PC-9 (cell line): ENCODE results near the gene SHISAL1. TPM values are rescaled to one million over a fixed set of nuclear protein-coding genes. Genes with fewer than 3 reads are reported as not detected.

ENCODE experiments used
- BruUV-seq: library from RNA; stranded (reverse); fragments of 400-500 nt; replicated peaks from 2 replicates; lab custom pipeline; 2021; lab: Mats Ljungman, UMichigan
- CTCF ChIA-PET: fragments of 300-600 bp; sonication (Branson Sonifier 250); formaldehyde crosslinking; loops from one replicate; lab custom pipeline; 2022; ENCODE audit warnings: antibody characterized with exemption; lab: Charles Lee
- POLR2A ChIA-PET: fragments of 300-600 bp; sonication (Branson Sonifier 250); formaldehyde crosslinking; loops from one replicate; lab custom pipeline; 2022; ENCODE audit warnings: antibody characterized with exemption; ENCODE audit not compliant: unreplicated experiment; lab: Charles Lee
- DNase-seq, 2 experiments: peaks; one replicate each; pipeline versions ENCODE4 v3.0.0 to v3.0.0-alpha.2; 2015 to 2022; ENCODE audit warnings: mixed read lengths in 1 of 2
- H2AFZ ChIP-seq: fragments of 200-600 bp; sonication (generic); 2 replicates; pipeline ENCODE4 v1.8.1; 2017; ENCODE audit warnings: antibody characterized with exemption
- H3F3A ChIP-seq: fragments of 200-600 bp; sonication (generic); 2 replicates; pipeline ENCODE4 v1.8.1; 2017; ENCODE audit warnings: antibody characterized with exemption, mild to moderate bottlenecking, low read depth; ENCODE audit not compliant: insufficient read depth
- H3K27ac ChIP-seq: fragments of 200-600 bp; sonication (generic); 2 replicates; pipeline ENCODE4 v1.6.1; 2016; ENCODE audit warnings: mixed run types
- H3K27me3 ChIP-seq: fragments of 200-600 bp; sonication (generic); 2 replicates; pipeline ENCODE4 v1.6.1; 2016; ENCODE audit warnings: low read depth, mixed run types; ENCODE audit not compliant: insufficient read depth
- H3K36me3 ChIP-seq: fragments of 200-600 bp; sonication (generic); 2 replicates; pipeline ENCODE4 v1.6.1; 2016; ENCODE audit warnings: low read depth, mixed run types
- H3K4me1 ChIP-seq: fragments of 200-600 bp; sonication (generic); replicated peaks from 2 replicates; pipeline ENCODE4 v1.6.1; 2016; ENCODE audit warnings: mixed run types; ENCODE audit not compliant: insufficient read depth
- H3K4me2 ChIP-seq: fragments of 200-600 bp; sonication (generic); 2 replicates; pipeline ENCODE4 v1.6.1; 2017; ENCODE audit warnings: mixed run types
- H3K4me3 ChIP-seq: fragments of 200-600 bp; sonication (generic); 2 replicates; pipeline ENCODE4 v1.6.1; 2016; ENCODE audit warnings: mixed run types
- H3K79me2 ChIP-seq: fragments of 200-600 bp; sonication (generic); 2 replicates; pipeline ENCODE4 v1.6.1; 2017; ENCODE audit warnings: low read depth, mixed run types
- H3K9me2 ChIP-seq: fragments of 200-600 bp; sonication (generic); 2 replicates; pipeline ENCODE4 v1.8.1; 2017; ENCODE audit warnings: mild to moderate bottlenecking; ENCODE audit not compliant: insufficient read depth
- H3K9me3 ChIP-seq: fragments of 200-600 bp; sonication (generic); 2 replicates; pipeline ENCODE4 v1.8.1; 2016; ENCODE audit warnings: low read depth; ENCODE audit not compliant: insufficient read depth
- H4K20me1 ChIP-seq: fragments of 200-600 bp; sonication (generic); 2 replicates; pipeline ENCODE4 v1.8.1; 2017; ENCODE audit not compliant: insufficient read depth
- EZH2 ChIP-seq: fragments of 200-600 bp; sonication (generic); IDR thresholded peaks from 2 replicates; pipeline ENCODE4 v1.8.0; 2017; ENCODE audit warnings: antibody characterized with exemption, low read depth
- intact Hi-C: fragments of 100-400 bp; cut with micrococcal nuclease; formaldehyde crosslinking; loops from one replicate; pipeline ENCODE4 v1.10.0; 2022; ENCODE audit not compliant: unreplicated experiment
- total RNA-seq: library from RNA; stranded (reverse); gene quantifications from 2 replicates; pipeline ENCODE4 v1.2.3, GENCODE V29; 2021
- TF ChIP-seq, protein P1 (sequence below): fragments of 200-600 bp; sonication (generic); conservative IDR thresholded peaks from 2 replicates; pipeline ENCODE4 v1.6.1; 2017; ENCODE audit warnings: mixed run types, antibody characterized with exemption, mild to moderate bottlenecking, moderate library complexity

Gene SHISAL1
- total RNA-seq, 1 experiment from 2014 or later = 0.94 TPM

DNA sequence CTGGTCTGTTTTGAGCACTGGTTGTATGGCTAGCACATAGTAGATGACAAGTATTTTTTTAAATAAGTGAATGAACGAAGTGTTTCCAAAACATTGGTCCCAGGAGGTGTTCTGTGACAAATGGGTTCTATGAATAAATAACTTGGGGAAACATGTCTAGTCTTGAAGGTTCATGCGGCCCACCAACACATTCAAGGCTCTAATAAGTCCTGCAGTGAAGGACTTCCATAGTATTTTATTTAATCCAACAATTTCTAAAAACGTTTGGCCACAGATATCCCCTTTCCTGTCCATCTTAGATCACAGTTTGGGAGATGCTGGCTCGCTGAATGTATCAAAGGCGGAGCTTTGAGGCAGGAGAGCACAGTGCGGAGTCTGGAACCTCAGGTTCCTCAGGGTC is 109.5 kb downstream of the SHISAL1 start:
- Histone ChIP-seq H3K36me3 (no peaks in the 10 kb centered on the region), H4K20me1 (no peaks in the 10 kb centered on the region), H3K9me2 (no peaks in the 10 kb centered on the region), H3K4me3 (no peak overlapping the region), H3F3A (no peaks in the 10 kb centered on the region), H3K27ac (no peak overlapping the region), H3K27me3 (peaks cover 79% of the 10 kb centered on the region), H3K4me1 (no peaks in the 10 kb centered on the region), H3K79me2 (no peaks in the 10 kb centered on the region), H3K9me3 (peaks cover 2% of the 10 kb centered on the region; the same call in 1 of the 2 replicates), H2AFZ (no peak overlapping the region), H3K4me2 (no peak overlapping the region)
- intact Hi-C loops = no loop called here
- DNase-seq = no peak
- no TSS peak for BruUV-seq
- CTCF ChIA-PET = no interaction called here
- no peak for TF ChIP-seq EZH2
- TF ChIP-seq, protein P1, sequence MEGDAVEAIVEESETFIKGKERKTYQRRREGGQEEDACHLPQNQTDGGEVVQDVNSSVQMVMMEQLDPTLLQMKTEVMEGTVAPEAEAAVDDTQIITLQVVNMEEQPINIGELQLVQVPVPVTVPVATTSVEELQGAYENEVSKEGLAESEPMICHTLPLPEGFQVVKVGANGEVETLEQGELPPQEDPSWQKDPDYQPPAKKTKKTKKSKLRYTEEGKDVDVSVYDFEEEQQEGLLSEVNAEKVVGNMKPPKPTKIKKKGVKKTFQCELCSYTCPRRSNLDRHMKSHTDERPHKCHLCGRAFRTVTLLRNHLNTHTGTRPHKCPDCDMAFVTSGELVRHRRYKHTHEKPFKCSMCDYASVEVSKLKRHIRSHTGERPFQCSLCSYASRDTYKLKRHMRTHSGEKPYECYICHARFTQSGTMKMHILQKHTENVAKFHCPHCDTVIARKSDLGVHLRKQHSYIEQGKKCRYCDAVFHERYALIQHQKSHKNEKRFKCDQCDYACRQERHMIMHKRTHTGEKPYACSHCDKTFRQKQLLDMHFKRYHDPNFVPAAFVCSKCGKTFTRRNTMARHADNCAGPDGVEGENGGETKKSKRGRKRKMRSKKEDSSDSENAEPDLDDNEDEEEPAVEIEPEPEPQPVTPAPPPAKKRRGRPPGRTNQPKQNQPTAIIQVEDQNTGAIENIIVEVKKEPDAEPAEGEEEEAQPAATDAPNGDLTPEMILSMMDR = no peak
- POLR2A ChIA-PET = no interaction called here

DNA sequence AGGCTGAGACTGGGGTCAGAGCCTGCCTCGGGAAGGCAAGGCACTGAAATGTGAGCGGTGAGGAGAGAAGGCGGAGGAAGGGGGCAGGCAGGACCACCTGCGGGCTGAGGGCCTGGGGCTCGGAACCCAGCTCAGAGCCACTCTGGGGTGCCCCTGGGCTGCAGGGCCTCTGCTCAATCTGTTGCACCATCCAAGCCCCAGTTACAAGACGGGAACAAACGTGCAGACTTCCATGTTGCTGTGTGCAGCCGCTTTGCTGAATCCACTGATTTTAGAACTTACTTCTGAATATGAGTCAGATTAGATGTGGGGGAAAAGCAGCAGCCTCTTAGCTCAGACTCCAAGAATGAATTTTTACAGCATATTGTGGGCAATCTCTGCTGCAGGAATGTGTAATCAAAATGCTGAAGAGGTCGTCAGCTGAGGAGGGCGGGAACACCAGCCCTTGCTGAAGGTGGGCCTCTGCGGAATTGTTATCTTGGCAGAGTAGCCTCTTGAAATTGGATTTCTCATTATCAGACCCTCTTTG is 110.4 kb downstream of the SHISAL1 start:
- Histone ChIP-seq H3K36me3 (no peaks in the 10 kb centered on the region), H3K9me3 (no peaks in the 10 kb centered on the region), H3K27me3 (peaks cover 88% of the 10 kb centered on the region), H3K4me3 (no peak overlapping the region), H3K27ac (no peak overlapping the region), H3K79me2 (no peaks in the 10 kb centered on the region), H3F3A (no peaks in the 10 kb centered on the region), H3K4me2 (no peak overlapping the region), H2AFZ (no peak overlapping the region), H4K20me1 (peaks cover 6% of the 10 kb centered on the region; the same call in 1 of the 2 replicates), H3K4me1 (no peaks in the 10 kb centered on the region), H3K9me2 (no peaks in the 10 kb centered on the region)
- DNase-seq = no peak
- BruUV-seq = no TSS peak
- ChIA-PET POLR2A (no interaction called here), CTCF (no interaction called here)
- TF ChIP-seq, protein P1 = no peak
- TF ChIP-seq EZH2 = no peak
- intact Hi-C loops = no loop called here

DNA sequence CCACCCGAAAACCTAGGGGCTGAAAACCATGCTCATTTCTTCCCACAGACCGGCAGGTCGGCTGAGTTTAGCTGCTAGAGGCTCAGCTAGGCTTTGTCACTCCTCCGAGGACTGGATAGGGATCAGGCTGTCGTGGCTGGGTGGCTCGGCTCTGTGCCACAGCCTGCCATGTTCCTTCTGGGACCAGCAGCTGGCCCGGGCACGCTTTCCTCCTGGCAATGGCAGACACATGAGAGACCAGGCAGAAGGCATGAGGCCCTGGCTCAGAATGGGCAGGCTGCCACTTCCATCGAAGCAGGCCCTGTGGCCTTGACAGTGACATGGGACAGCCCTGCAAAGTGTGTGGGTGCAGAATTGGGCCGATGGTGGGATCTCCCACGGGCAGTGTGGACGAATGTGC is 111.1 kb downstream of the SHISAL1 start:
- no peak for TF ChIP-seq EZH2
- TF ChIP-seq, protein P1 = no peak
- CTCF ChIA-PET = no interaction called here

More for the DNA sequence above, 111.1 kb downstream of the SHISAL1 start:
- Histone ChIP-seq H3K27me3 (peaks cover 90% of the 10 kb centered on the region), H3K36me3 (no peaks in the 10 kb centered on the region), H3K27ac (no peak overlapping the region), H3K79me2 (no peaks in the 10 kb centered on the region), H3K9me2 (no peaks in the 10 kb centered on the region), H3K4me3 (no peak overlapping the region), H3K9me3 (no peaks in the 10 kb centered on the region), H2AFZ (no peak overlapping the region), H3K4me1 (no peaks in the 10 kb centered on the region), H4K20me1 (peaks cover 6% of the 10 kb centered on the region; the same call in 1 of the 2 replicates), H3F3A (no peaks in the 10 kb centered on the region), H3K4me2 (no peak overlapping the region)
- no peak for DNase-seq
- no TSS peak for BruUV-seq
- intact Hi-C loops = no loop called here
- POLR2A ChIA-PET = no interaction called here
